DMS53 (cell line): ENCODE measurements around the gene OR51E2.

Source experiments
- DNase-seq: peaks from one replicate; lab custom pipeline; 2025; lab: John Stamatoyannopoulos, UW

The OR51E2 gene

GRCh38 chr11:4664183-4664582 is 33.5 kb downstream of the OR51E2 start:
- no peak for DNase-seq

DNA sequence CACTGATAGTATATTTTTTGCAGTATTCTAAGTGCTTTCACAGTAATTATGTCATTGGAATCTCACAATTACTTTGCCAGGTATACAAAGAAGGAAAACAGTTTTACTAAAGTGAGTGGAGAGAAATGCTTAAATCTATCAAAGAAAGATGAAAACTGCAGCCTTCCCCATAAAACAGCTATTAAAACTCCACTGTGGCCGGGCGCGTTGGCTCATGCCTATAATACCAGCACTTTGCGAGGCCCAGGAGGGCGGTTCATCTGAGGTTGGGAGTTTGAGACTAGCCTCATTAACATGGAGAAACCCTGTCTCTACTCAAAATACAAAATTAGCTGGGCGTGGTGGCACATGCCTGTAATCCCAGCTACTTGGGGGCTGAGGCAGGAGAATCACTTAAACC is 34.8 kb downstream of the OR51E2 start:
- no peak for DNase-seq

DNA sequence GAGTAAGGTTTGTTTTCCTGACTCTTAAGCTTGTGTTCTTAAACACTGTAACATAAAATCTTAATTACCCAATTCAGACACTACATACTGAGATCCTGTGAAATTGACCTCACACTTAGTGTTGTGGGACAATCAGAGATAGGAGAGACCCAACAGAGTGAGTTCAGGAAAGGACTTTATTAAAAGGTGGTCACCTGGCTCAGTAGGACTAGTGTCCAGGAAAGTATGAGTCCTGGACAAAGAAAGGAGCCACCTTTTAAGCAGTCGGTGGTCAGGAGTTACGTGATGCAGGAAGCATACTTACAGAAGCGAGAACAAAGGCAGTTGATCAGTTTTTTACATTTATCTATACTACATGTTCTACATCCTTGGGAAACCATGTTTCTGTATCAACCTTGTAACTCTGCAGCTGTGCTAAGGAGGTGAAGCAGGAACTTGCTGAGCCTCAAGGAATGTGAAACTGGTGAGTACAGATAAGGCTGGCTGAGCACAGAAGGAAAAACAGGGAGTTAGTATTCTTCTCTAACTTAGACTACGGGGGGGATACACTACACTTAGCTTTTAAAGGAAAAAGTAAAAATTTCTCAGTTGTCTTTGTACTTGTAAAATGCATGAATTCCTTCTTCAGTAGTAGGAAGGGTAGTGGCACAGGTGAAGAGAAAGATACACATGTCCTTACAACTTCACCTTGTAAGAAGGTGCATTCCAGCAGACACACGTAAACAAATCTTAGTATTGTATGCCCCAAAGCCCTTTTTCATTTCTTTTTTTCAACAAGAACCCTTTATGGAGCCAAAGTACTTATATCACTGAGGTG is 38.8 kb downstream of the OR51E2 start:
- no peak for DNase-seq

- DNase-seq, result no peak
These were observed 42.9 kb downstream of the OR51E2 start for GRCh38 chr11:4654635-4655369.

- DNase-seq, result no peak
These were observed 49.9 kb downstream of the OR51E2 start for GRCh38 chr11:4647766-4648165.

- DNase-seq, result no peak
These were observed 51.7 kb downstream of the OR51E2 start for GRCh38 chr11:4645974-4646373.

GRCh38 chr11:4644233-4644632 is 53.4 kb downstream of the OR51E2 start:
- DNase-seq, result no peak

DNA sequence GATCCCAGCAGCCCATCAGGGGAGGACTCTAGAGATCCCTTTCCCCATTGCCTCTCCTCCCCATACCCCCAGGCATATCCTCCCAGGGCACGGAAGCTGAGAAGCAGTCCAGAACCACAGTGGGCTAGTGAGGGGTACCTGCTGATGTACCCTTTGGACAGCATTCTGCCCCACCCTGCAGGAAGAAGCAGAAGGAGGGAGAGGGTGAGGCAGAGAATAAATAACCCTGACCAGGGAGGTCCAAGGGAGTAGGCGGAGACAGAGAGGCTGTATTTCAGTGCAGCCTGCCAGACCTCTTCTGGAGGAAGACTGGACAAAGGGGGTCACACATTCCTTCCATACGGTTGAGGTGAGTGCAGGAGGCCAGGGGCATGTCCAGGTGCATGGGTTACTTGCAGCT is 54.0 kb downstream of the OR51E2 start, which contains the start of gene OR51E1:
TSS of gene OR51E1 (plus strand) at position 301 of the 400 bp plus-strand sequence. CDS start 8,545 bp downstream, outside the sequence.
- DNase-seq, result no peak

GRCh38 chr11:4643076-4643475 is 54.6 kb downstream of the OR51E2 start:
- DNase-seq, result no peak

DNA sequence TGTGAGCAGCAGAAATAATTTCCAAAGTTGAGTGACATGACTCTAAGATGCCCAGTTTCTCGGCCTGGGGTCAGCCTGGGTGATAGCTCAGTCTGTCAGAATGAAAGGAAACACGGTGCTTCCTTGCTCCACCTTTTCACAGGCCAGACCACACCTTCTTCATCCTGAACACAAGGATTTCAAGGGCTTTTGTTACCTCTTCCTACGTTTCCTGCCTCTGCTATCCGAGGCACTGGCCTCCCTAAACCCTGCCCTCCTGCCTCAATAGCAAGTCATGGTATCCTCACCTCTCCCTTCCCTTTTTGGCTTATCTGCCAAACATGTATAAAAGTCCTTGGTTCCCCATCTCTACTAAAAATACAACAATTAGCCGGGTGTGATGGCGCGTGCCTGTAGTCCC is 55.6 kb downstream of the OR51E2 start:
- no peak for DNase-seq

DNA sequence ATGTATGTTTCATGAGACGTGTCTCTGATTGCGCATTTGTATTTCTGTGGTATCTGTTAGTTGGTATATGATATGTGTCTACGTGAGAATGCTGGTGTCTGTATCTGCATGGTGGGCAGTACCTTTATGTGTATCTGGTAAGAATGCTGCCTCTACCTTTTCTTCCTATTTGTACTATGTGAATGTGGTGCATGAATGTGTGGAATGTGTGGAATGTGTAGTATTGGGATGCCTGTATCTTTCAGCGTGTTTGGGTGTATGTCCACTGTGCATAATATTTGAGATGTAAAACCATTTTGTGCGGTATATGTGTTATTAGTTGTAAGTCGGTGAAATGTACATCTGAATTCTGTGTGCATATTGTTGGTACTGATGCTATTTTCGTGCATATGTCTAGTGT is 56.2 kb downstream of the OR51E2 start:
- no peak for DNase-seq

DNA sequence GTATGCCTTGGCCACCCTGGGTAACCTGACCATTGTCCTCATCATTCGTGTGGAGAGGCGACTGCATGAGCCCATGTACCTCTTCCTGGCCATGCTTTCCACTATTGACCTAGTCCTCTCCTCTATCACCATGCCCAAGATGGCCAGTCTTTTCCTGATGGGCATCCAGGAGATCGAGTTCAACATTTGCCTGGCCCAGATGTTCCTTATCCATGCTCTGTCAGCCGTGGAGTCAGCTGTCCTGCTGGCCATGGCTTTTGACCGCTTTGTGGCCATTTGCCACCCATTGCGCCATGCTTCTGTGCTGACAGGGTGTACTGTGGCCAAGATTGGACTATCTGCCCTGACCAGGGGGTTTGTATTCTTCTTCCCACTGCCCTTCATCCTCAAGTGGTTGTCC is 57.7 kb downstream of the OR51E2 start:
- DNase-seq, result no peak

DNA sequence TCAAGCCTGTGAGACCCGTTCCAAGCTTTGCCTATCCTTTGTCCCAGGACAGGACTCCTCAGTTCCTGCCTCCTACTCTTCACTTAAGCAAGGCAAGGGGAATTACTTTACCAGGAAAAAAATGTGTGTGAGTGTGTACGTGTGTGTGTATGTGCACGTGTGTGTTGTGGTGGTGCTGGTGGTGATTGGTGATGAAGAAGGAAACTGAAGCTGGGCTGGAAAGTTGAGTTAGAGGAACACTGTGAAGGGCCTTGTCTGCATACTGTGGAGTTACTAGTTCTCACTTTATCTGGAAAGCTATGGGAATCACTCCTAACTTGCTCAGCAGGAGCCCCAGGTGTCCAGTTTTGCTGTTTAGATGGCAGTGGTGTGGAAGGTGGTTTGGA is 60.0 kb downstream of the OR51E2 start:
- no peak for DNase-seq

DNA sequence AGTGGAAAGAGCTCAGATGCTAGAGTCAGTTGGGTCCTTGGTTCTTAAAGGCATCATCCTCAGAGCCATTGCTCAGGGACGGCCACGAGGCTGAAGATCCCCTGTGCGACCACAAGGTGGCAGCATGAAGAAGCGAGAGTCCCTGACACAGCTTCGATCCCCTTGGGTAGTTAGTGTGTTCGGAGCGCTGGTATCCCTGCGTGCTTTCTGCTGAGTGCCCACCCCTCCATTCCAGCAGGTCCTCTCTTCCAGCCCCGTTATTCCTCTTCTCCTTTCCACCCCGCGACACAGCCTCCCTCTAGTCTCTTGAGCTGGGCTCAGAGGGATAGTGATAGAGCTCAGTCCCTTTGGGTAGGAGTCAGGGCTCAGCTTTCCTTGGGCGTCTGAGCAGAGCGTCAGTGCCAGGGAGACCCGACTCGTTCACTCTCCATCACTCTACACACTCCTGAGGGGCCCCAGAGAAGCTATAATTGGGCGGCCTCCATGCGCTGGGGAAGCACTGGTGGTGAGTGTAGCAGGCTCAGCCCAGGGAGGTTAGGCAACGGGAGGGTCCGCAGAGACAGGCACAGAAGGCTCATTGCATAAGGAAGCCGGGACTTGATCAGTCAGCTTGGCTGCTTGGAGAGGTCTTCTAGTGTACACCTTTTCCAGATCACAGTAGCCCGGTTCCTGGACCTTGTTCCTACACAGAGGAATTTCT is 60.5 kb downstream of the OR51E2 start, which contains the start of gene OR51D1:
TSS of gene OR51D1 (plus strand) at position 516 of the 700 bp plus-strand sequence. CDS start 2,314 bp downstream, outside the sequence.
- DNase-seq, result peak; percentile 88

DNA sequence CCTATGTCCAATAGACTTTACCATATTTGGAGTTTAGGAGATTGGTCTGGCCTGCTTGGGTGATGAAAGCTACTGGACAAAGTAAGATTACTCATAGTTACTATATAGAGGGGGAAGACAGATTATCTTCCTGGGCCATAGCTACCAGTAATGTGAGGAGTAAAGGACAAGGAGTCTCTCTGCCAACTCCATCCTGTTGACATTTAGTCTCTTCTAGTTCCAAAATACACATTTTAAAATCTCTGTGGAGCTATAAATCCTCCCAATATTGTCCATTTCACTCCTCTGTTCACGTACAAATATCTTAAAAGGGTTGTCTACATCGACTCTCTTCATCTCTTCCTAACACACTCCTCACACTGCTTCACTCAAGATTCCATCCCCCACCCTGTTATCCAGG is 61.5 kb downstream of the OR51E2 start:
- no peak for DNase-seq
